ENCODE results near the gene C3orf33. TPM values are rescaled to one million over a fixed set of nuclear protein-coding genes. Genes with fewer than 3 reads are reported as not detected.
"Not testable (repeated sequence)": the region's sequence is repeated elsewhere in the genome, so short reads cannot be mapped to it uniquely, and the experiment has no call there.

C3orf33 gene
- total RNA-seq = 5.4 and 6.0 TPM in 2 replicates

GRCh38 chr3:155805802-155806618 is at the start of gene C3orf33:
Gene C3orf33 (minus strand): TSS chr3:155806278. CDS start chr3:155806252, 26 bp downstream.
- DNase-seq (ENCODE audit: low read depth) = peak; percentile 36

- DNase-seq (ENCODE audit: low read depth) = peak; percentile 98
These were observed 48.3 kb upstream of the C3orf33 start, which contains the start of gene SLC33A1 for GRCh38 chr3:155854141-155854940. Gene SLC33A1 (minus strand): TSS chr3:155854427. CDS start chr3:155853997, 430 bp downstream.

GRCh38 chr3:155853214-155854140 is 47.4 kb upstream of the C3orf33 start:
- DNase-seq (ENCODE audit: low read depth) = no peak

- DNase-seq (ENCODE audit: low read depth) = no peak
These were observed 46.3 kb upstream of the C3orf33 start for GRCh38 chr3:155852341-155852740.

GRCh38 chr3:155849404-155849803 is 43.3 kb upstream of the C3orf33 start:
- DNase-seq (ENCODE audit: low read depth) = not testable (repeated sequence)

GRCh38 chr3:155847993-155848392 is 41.9 kb upstream of the C3orf33 start:
- no peak for DNase-seq (ENCODE audit: low read depth)

GRCh38 chr3:155846119-155846518 is 40.0 kb upstream of the C3orf33 start:
- DNase-seq (ENCODE audit: low read depth) = no peak

GRCh38 chr3:155843569-155843968 is 37.5 kb upstream of the C3orf33 start:
- DNase-seq (ENCODE audit: low read depth) = no peak

GRCh38 chr3:155835341-155836071 is 29.4 kb upstream of the C3orf33 start:
- DNase-seq (ENCODE audit: low read depth) = no peak

- not testable (repeated sequence) for DNase-seq (ENCODE audit: low read depth)
These were observed 22.5 kb upstream of the C3orf33 start for GRCh38 chr3:155828490-155829098.

GRCh38 chr3:155815030-155815545 is 9.0 kb upstream of the C3orf33 start:
- DNase-seq (ENCODE audit: low read depth) = peak; percentile 13

GRCh38 chr3:155813224-155813623 is 7.1 kb upstream of the C3orf33 start:
- DNase-seq (ENCODE audit: low read depth) = not testable (repeated sequence)

GRCh38 chr3:155809181-155809580 is 3.1 kb upstream of the C3orf33 start:
- DNase-seq (ENCODE audit: low read depth) = no peak

- no peak for DNase-seq (ENCODE audit: low read depth)
These were observed 1.7 kb upstream of the C3orf33 start for GRCh38 chr3:155807823-155808222.

GRCh38 chr3:155805204-155805801 is 775 bp downstream of the C3orf33 start:
- peak; percentile 11 for DNase-seq (ENCODE audit: low read depth)

- no peak for DNase-seq (ENCODE audit: low read depth)
These were observed 1.8 kb downstream of the C3orf33 start for GRCh38 chr3:155804323-155804722.

- no peak for DNase-seq (ENCODE audit: low read depth)
These were observed 13.5 kb downstream of the C3orf33 start for GRCh38 chr3:155792532-155792931.

GRCh38 chr3:155791190-155791589 is 14.9 kb downstream of the C3orf33 start:
- DNase-seq (ENCODE audit: low read depth) = peak; percentile 24

GRCh38 chr3:155790272-155790925 is 15.7 kb downstream of the C3orf33 start:
- no peak for DNase-seq (ENCODE audit: low read depth)
